ENCODE data around the gene YPEL5.

YPEL5 gene

DNA sequence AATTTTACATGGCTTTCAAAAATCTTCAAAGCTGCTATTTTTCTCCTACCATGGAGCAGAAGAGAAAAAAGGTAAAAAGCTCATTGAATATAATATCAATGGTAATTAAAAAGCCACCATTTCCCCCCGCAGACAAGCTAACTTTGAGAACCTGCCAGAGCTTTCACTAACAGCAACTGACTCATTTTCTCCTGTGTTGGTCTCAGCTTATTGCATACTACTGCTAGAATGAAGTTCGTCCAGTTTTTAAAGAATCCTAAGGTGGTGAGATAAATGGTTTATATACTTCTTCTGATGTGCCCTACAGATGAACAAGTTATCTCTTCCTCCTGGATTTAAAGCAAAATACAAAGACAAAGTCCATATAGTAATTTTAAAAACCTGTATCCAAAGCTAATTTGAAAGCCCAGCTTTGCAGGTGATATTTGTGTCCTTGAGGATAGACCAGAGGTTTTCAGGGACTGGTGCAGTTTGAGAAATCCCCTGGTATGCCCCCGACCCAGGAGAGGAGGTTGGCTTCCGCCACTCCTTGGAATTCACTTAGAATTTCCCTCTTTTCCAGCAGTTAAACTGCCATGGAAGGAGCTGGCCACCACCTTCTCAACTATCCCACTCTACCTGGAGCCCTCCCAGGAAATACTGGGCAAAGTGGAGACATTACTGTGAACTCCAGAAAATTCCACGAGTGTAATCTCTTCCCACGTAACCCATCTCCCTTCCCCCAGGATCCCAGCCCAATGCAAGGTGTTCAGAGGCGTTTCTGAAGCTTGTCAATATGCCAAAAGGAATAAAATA is 17.5 kb downstream of the YPEL5 start:
- in situ Hi-C loops (cut with MboI; ENCODE audit: low sequenced_read_pairs): loop anchor here (10.0 to 25.0 kb wide), 2 partner anchors 540 to 1173 kb away; no protein-coding TSS in a partner anchor

GRCh38 chr2:30165050-30165520 is 18.3 kb downstream of the YPEL5 start:
- in situ Hi-C loops (cut with MboI; ENCODE audit: low sequenced_read_pairs): loop anchor here (10.0 to 25.0 kb wide), 2 partner anchors 540 to 1172 kb away; no protein-coding TSS in a partner anchor

- in situ Hi-C loops (cut with MboI; ENCODE audit: low sequenced_read_pairs): loop anchor here (10.0 to 25.0 kb wide), 2 partner anchors 539 to 1172 kb away; no protein-coding TSS in a partner anchor
Measured at GRCh38 chr2:30165617-30166016, 18.8 kb downstream of the YPEL5 start.

DNA sequence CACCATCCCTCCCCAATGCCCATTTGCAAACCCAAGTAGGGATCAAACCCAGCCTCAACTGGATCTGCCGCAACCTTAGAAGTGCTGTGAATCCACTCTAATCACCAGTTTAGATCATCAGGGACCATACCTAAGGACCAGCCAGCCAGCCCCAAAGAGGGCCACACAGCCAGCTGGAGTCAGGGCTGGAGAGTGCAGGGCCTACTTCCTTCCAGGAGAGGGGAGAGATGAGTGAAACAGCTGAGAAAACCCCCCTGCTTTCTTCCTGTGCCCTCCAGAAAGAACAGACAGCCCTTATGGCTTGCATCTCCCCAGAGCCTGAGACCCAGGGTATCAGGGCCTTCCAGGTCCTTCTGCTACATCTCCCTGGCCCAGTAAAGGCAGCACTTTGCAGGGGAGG is 25.8 kb downstream of the YPEL5 start:
- in situ Hi-C loops (cut with MboI; ENCODE audit: low sequenced_read_pairs): loop anchor here (25.0 kb wide), 1 partner anchor 1165 kb away; no protein-coding TSS in a partner anchor

- in situ Hi-C loops (cut with MboI; ENCODE audit: low sequenced_read_pairs): loop anchor here (25.0 kb wide), 1 partner anchor 985 kb away; no protein-coding TSS in a partner anchor
Measured at GRCh38 chr2:30177440-30177839, 30.6 kb downstream of the YPEL5 start.

DNA sequence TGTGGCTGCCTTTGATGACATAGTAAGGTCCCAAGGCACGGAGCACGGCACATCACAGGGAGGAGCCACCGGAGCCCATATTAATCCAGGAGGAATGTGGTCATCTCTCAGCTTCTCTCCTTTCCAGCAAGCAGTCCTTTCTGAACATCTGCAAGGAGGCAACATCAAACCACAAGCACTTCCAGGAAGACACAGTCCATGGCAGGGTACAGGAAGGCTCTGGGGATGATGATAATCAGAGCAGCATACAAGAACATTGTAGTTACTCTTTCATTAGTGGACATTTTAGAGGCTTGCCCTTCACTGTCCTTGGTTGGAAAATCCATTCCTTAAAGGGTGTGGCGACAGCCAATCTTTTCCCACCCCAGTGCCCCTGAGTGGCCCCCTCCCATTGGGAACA is 31.1 kb downstream of the YPEL5 start:
- in situ Hi-C loops (cut with MboI; ENCODE audit: low sequenced_read_pairs): loop anchor here (25.0 kb wide), 1 partner anchor 984 kb away; no protein-coding TSS in a partner anchor

- in situ Hi-C loops (cut with MboI; ENCODE audit: low sequenced_read_pairs): loop anchor here (25.0 kb wide), 1 partner anchor 983 kb away; no protein-coding TSS in a partner anchor
Measured at GRCh38 chr2:30178618-30179434, 32.0 kb downstream of the YPEL5 start.

DNA sequence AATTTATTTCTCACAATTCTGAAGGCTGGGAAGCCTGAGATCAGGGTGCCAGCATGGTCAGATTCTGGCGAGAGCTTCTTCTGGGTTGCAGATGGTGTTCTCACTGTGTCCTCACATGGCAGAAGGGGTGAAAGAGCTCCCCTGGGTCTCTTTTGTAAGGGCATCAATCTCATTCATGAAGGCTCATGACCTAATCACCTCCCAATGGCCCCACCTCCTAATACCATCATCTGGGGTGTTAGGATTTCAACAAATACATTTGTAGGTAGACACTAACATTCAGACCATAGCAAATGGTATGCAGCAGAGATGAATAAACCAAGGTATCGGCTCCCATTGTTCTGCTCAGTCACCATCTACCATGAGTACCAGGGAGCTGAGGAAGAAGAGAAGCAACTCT is 32.7 kb downstream of the YPEL5 start:
- in situ Hi-C loops (cut with MboI; ENCODE audit: low sequenced_read_pairs): loop anchor here (25.0 kb wide), 1 partner anchor 983 kb away; no protein-coding TSS in a partner anchor

- in situ Hi-C loops (cut with MboI; ENCODE audit: low sequenced_read_pairs): loop anchor here (25.0 kb wide), 1 partner anchor 982 kb away; no protein-coding TSS in a partner anchor
Measured at GRCh38 chr2:30180226-30180625, 33.4 kb downstream of the YPEL5 start.

GRCh38 chr2:30181176-30181575 is 34.4 kb downstream of the YPEL5 start:
- in situ Hi-C loops (cut with MboI; ENCODE audit: low sequenced_read_pairs): loop anchor here (25.0 kb wide), 1 partner anchor 981 kb away; no protein-coding TSS in a partner anchor

DNA sequence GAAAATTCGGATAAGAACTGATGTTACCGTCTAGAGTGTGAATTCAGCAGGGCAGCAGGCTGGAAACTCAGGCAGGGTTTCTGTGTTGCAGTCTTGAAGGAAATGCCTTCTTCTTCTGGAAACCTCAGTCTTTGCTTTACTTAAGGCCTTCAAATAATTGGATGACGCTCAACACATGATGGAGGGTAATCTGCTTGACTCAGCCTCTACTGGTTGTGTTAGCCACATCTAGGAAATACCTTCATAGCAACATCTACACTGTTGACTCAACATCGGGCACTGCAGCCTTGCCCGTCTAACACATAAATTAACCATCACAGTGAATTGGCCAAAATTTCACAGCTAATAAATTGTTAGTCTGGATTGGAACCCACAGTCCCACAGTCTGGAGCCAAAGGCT is 37.2 kb downstream of the YPEL5 start:
- in situ Hi-C loops (cut with MboI; ENCODE audit: low sequenced_read_pairs): loop anchor here (25.0 kb wide), 1 partner anchor 978 kb away; no protein-coding TSS in a partner anchor

DNA sequence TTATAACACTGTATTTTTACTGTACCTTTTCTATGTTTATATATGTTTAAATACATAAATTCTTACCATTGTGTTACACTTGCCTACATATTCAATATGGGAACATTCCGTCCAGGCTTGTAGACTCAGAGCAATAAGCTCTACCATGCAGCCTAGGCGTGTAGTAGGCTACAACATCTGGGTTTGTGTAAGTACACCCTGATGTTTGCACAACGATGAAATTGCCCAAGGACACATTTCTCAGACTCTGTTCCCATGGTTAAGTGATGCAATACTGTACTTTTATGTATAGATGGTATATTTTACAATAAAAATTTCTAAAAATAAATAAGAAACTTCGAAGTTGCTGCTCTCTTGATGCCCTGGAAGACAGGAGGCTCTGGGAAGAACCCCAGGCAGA is 38.4 kb downstream of the YPEL5 start:
- in situ Hi-C loops (cut with MboI; ENCODE audit: low sequenced_read_pairs): loop anchor here (25.0 kb wide), 1 partner anchor 977 kb away; no protein-coding TSS in a partner anchor

DNA sequence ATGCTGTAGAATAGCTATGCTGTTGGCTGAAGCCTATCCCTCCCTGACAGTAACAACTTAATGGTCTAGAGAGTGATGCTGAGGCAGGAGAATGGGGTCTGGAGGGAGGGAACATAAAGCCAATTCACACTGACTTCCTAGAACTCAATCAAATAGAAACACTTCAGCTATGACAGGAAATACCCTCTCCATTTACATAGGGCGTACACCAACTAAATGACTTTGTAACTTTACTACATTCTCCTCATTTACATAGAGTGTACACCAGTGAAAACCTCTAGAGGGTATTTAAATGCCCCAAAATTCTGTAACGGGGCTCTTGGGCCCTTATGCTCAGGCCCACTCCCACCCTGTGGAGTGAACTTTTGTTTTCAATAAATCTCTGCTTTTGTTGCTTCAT is 41.5 kb downstream of the YPEL5 start:
- in situ Hi-C loops (cut with MboI; ENCODE audit: low sequenced_read_pairs): loop anchor here (25.0 kb wide), 1 partner anchor 974 kb away; no protein-coding TSS in a partner anchor

- in situ Hi-C loops (cut with MboI; ENCODE audit: low sequenced_read_pairs): loop anchor here (25.0 kb wide), 1 partner anchor 972 kb away; no protein-coding TSS in a partner anchor
Measured at GRCh38 chr2:30190637-30191036, 43.8 kb downstream of the YPEL5 start.

- in situ Hi-C loops (cut with MboI; ENCODE audit: low sequenced_read_pairs): loop anchor here (25.0 kb wide), 1 partner anchor 971 kb away; no protein-coding TSS in a partner anchor
Measured at GRCh38 chr2:30191107-30191506, 44.3 kb downstream of the YPEL5 start.

- in situ Hi-C loops (cut with MboI; ENCODE audit: low sequenced_read_pairs): loop anchor here (25.0 kb wide), 1 partner anchor 970 kb away; no protein-coding TSS in a partner anchor
Measured at GRCh38 chr2:30191819-30192271, 45.0 kb downstream of the YPEL5 start.

DNA sequence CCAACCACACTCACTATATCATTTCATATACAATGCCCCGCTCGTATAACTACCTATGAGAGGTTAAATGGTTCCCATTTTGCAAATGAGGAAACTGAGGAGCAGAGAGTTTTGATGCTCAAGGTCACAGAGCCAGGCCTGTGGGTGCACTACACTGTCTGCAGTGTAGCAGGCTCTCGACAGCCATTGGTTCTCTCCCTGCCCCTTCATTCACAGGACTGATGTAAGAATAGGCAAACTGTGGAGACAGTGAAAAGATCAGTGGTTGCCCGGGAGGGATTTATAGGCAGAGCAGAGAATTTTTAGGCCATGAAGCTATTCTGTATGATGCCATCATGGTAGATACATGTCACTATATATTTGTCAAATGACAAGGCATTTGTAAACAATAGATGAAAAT is 45.5 kb downstream of the YPEL5 start:
- in situ Hi-C loops (cut with MboI; ENCODE audit: low sequenced_read_pairs): loop anchor here (25.0 kb wide), 1 partner anchor 970 kb away; no protein-coding TSS in a partner anchor

DNA sequence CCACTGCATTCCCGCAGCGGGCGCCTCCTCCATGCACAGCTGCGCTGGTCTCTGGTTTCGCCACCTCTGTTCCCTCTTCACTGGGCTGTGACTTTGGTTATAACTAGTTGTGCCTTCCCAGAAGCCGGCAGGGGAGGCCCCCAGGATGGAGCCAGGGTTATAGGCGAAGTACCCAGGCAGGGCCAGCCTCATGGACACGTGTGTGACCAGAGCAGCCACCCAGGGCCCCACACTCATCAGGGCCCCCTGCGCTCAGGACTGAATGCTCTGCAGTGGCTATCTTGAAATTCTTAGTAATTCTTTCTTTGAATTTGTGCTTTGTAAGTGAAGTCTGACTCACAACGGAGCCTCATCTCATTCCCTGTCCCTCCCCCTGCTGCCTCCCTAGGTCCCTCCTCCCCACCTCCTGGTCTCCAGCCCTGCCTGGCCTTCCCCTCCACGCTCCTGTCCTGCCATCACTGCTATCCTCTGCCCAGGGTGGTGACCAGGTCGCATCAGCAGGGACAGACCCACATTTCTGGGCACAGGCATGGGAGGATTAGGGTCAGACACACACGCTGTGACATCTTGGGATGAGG is 46.4 kb downstream of the YPEL5 start:
- in situ Hi-C loops (cut with MboI; ENCODE audit: low sequenced_read_pairs): loop anchor here (25.0 kb wide), 1 partner anchor 969 kb away; no protein-coding TSS in a partner anchor

- in situ Hi-C loops (cut with MboI; ENCODE audit: low sequenced_read_pairs): loop anchor here (25.0 kb wide), 1 partner anchor 968 kb away; no protein-coding TSS in a partner anchor
Measured at GRCh38 chr2:30194421-30194820, 47.6 kb downstream of the YPEL5 start.

- in situ Hi-C loops (cut with MboI; ENCODE audit: low sequenced_read_pairs): loop anchor here (25.0 kb wide), 1 partner anchor 967 kb away; no protein-coding TSS in a partner anchor
Measured at GRCh38 chr2:30195016-30195415, 48.2 kb downstream of the YPEL5 start.

Measured in HL-60/S4 (cell line).